M059J (cell line): ENCODE data around the gene TDRD10. TPM values are rescaled to one million over a fixed set of nuclear protein-coding genes. Genes with fewer than 3 reads are reported as not detected.
"Not testable (repeated sequence)": the region's sequence is repeated elsewhere in the genome, so short reads cannot be mapped to it uniquely, and the experiment has no call there.

ENCODE experiments used
- DNase-seq: peaks from one replicate; pipeline ENCODE4 v3.0.0-alpha.2; 2012; ENCODE audit warnings: low read depth
- total RNA-seq: library from RNA; depleted of rRNA; stranded (reverse); fragments of >200 nt; shearing (Covaris generic); gene quantifications from 2 replicates; pipeline ENCODE4 v1.2.3, GENCODE V29; 2014

Gene TDRD10
- total RNA-seq, 1 experiment from 2014 or later, result not detected

- DNase-seq, result peak; percentile 77
Measured at GRCh38 chr1:154479764-154480421, 22.1 kb upstream of the TDRD10 start.

- no peak for DNase-seq
Measured at GRCh38 chr1:154481053-154481452, 21.0 kb upstream of the TDRD10 start.

- DNase-seq, result peak; percentile 85
Measured at GRCh38 chr1:154483941-154484803, 17.8 kb upstream of the TDRD10 start.

GRCh38 chr1:154485106-154485505, 16.9 kb upstream of the TDRD10 start:
- DNase-seq, result no peak

GRCh38 chr1:154485910-154486496, 16.0 kb upstream of the TDRD10 start:
- DNase-seq, result no peak

GRCh38 chr1:154486756-154487155, 15.3 kb upstream of the TDRD10 start:
- DNase-seq, result not testable (repeated sequence)

- DNase-seq, result no peak
Measured at GRCh38 chr1:154488922-154489321, 13.1 kb upstream of the TDRD10 start.

GRCh38 chr1:154489695-154490274, 12.2 kb upstream of the TDRD10 start:
- DNase-seq, result no peak

- DNase-seq, result no peak
Measured at GRCh38 chr1:154490317-154490716, 11.7 kb upstream of the TDRD10 start.

- DNase-seq, result no peak
Measured at GRCh38 chr1:154492115-154492514, 9.9 kb upstream of the TDRD10 start.

GRCh38 chr1:154493276-154493675, 8.7 kb upstream of the TDRD10 start:
- DNase-seq, result no peak

- no peak for DNase-seq
Measured at GRCh38 chr1:154495496-154496273, 6.3 kb upstream of the TDRD10 start.

- DNase-seq, result no peak
Measured at GRCh38 chr1:154496383-154496782, 5.6 kb upstream of the TDRD10 start.

GRCh38 chr1:154497026-154497806, 4.8 kb upstream of the TDRD10 start:
- DNase-seq, result no peak

GRCh38 chr1:154499446-154499845, 2.6 kb upstream of the TDRD10 start:
- no peak for DNase-seq

- DNase-seq, result no peak
Measured at GRCh38 chr1:154500533-154500932, 1.5 kb upstream of the TDRD10 start.

GRCh38 chr1:154501423-154502065, 475 bp upstream of the TDRD10 start:
- no peak for DNase-seq

- no peak for DNase-seq
Measured at GRCh38 chr1:154502744-154503115, 711 bp downstream of the TDRD10 start.

GRCh38 chr1:154503898-154504297, 1.9 kb downstream of the TDRD10 start:
- no peak for DNase-seq

GRCh38 chr1:154512760-154513159, 10.7 kb downstream of the TDRD10 start:
- no peak for DNase-seq
